ENCODE measurements around the gene CEP152.

The CEP152 gene

DNA sequence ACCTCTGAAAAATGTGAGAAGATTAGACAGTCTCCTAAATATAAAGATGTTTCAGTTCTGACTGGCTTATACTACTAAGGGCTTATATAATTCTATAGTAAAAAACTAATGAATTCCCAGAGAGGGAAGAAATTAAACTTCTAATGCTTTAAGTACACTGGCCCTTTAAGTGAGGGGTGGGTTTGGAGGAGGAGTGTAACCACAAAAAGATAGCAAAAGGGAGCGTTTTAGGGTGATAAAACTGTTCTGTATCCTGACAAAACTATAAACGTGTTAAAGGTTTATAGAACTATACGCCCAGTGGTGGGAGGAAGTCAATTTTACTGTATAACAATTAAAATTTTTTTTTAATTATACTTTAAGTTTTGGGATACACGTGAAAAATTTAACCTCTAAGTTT lies 45.8 kb downstream of the CEP152 start:
- no peak for DNase-seq (ENCODE audit: low spot score)

GRCh38 chr15:48761393-48762158 lies 49.3 kb downstream of the CEP152 start:
- no peak for DNase-seq (ENCODE audit: low spot score)

GRCh38 chr15:48759921-48760320 lies 50.9 kb downstream of the CEP152 start:
- DNase-seq (ENCODE audit: low spot score): no peak

GRCh38 chr15:48757661-48758060 lies 53.2 kb downstream of the CEP152 start:
- DNase-seq (ENCODE audit: low spot score): no peak

- no peak for DNase-seq (ENCODE audit: low spot score)
Measured at GRCh38 chr15:48754011-48754410, 56.9 kb downstream of the CEP152 start.

- no peak for DNase-seq (ENCODE audit: low spot score)
Measured at GRCh38 chr15:48751595-48751994, 59.3 kb downstream of the CEP152 start.

- peak; percentile 16 for DNase-seq (ENCODE audit: low spot score)
Measured at GRCh38 chr15:48748535-48748934, 62.3 kb downstream of the CEP152 start.

GRCh38 chr15:48733615-48734014 lies 77.3 kb downstream of the CEP152 start:
- DNase-seq (ENCODE audit: low spot score): no peak

- no peak for DNase-seq (ENCODE audit: low spot score)
Measured at GRCh38 chr15:48730506-48730905, 80.4 kb downstream of the CEP152 start.

GRCh38 chr15:48723969-48724368 lies 86.9 kb downstream of the CEP152 start:
- no peak for DNase-seq (ENCODE audit: low spot score)

DNA sequence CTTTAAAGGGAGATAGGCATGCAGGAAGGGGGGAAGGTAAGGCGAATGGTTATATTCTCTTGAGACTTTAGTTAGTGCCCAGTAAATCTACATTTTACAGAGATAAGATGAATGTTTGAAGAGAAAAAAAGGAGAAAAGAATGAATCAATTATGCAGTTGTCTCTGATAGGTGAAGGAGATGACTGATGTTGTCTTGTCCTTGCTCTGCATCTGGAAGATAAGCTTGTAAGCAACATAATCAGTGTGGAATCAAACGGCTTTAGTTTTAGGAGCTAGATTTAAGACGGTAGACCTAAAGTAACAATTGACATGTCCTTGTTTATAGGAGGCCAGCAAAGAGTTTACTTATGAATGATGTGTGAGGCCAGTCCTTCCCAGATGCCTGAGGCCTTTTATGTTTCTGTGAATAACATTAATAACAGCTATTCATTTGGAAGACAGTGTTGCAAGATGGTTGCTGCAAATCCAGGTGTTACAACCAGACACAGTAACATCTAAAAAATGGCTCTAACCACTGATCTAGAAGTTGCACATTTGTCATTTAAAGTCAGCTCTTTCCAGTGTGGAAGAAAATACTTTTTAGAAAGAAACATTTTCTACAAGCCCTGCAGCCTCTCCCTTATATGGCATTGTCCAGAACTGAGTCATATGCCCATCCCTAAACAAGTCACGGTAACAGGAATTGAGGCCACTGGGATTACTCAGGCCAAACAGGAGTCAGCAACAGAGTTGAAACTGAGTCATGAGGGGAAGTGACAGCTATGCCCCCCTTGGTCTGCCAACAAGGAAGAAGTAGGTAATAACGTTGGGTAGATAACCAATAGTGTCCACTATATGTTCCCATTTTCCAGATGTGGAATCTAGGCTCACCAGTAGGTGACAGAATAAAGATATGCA lies 87.9 kb downstream of the CEP152 start:
- peak; percentile 85 for DNase-seq (ENCODE audit: low spot score)

- peak; percentile 66 for DNase-seq (ENCODE audit: low spot score)
Measured at GRCh38 chr15:48721061-48721810, 89.6 kb downstream of the CEP152 start.

DNA sequence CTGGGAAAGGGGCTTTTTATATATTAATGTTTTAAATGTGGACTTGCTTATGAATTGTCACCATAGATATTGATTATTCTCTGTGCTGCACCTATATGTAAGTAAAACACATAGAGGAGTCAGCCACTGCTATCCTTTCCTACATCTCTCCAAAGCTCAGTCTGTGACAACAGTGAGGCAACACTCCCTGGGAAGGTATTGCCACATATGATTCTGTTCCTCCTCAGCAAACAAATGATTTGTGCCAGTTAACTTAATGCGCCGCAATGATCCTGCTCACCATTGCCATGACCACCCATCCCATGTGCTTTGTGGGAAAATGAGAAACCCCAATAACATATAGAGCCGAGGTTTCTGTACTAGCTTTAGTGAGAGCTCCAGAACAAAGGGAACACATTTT lies 90.2 kb downstream of the CEP152 start:
- DNase-seq (ENCODE audit: low spot score): peak; percentile 57

DNA sequence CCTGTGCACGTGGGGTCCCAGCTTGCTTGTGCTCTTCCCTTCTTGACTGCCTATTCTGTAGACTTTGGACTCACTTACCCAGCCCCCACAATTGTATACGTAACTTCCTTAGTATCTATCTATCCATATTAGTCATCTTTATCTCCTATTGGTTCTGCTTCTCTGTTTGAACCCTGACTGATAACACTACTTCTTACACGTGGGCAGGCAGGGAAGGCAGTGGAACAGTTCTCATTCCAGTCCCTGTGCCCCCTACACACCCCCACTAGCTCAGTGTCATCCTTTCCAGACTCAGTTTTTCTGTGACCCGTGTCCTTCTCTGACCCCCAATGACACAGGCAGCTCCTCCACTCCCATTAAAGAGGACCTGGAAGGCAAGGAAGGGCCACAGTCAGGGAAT lies 91.2 kb downstream of the CEP152 start:
- no peak for DNase-seq (ENCODE audit: low spot score)

- peak; percentile 56 for DNase-seq (ENCODE audit: low spot score)
Measured at GRCh38 chr15:48718646-48719045, 92.2 kb downstream of the CEP152 start.

DNA sequence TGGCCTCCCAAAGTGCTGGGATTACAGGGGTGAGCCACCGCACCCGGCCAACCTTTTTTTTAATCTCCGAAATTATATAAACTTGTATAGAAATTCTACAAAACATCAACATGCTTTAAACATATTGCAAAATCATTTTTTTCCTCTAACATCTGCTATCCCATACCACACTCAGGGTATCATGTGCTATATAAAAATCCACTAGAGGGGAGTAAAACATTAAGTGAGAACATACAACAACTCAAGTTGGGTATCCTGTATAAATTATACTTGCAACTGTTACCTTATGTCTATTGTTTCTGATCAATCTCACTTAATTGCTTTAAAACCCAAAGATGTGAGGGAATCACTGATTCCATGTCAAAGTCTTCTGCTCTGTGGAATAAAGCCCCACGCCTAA lies 93.4 kb downstream of the CEP152 start:
- peak; percentile 19 for DNase-seq (ENCODE audit: low spot score)

GRCh38 chr15:48712546-48712945 lies 98.3 kb downstream of the CEP152 start:
- no peak for DNase-seq (ENCODE audit: low spot score)

DNA sequence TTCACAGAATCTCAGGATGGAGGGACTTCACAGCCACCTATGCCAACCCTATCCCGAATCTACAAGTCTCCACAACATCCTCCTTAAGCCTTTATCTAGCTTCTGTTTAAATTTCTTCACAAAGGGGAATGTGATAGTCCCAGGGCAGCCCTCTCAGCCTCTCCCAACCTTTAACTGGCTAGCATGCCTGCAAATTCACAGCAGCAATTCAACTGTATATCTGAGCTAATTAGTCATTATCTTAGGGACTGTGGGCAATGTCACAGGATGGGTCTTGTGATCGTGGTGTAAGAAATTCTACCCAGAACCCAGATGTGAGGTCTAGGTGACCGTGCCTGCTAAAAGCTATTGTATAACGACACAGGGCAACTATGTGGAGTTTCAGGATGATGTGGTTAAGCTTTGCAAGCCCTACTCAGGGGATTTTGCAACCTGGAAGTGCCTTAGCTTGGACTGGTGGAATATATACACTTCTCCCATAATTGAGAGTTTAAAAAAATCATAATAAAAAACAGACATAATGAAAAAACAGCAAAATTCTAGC lies 99.8 kb downstream of the CEP152 start:
- no peak for DNase-seq (ENCODE audit: low spot score)

- DNase-seq (ENCODE audit: low spot score): no peak
Measured at GRCh38 chr15:48708641-48709040, 102.2 kb downstream of the CEP152 start.

- DNase-seq (ENCODE audit: low spot score): no peak
Measured at GRCh38 chr15:48705381-48705780, 105.5 kb downstream of the CEP152 start.

DNA sequence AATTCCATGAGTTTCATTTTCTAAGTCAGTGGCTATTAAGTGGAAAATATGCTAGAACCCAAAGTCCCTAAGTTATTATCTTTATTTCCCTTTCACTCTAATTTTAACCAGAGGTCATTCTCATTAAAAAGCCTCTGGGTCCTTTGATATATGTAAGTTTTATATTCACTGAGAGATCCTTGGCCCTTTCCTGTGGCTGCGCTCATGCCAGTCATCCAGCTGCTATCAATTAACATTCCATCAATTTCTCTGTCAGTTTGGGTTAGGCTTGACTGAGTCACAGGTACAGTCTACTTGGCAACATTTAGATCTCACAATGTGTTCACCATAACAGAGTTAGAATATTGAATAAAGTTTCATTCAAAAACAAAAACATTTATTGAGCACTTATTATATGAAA lies 107.3 kb downstream of the CEP152 start:
- DNase-seq (ENCODE audit: low spot score): peak; percentile 56

- no peak for DNase-seq (ENCODE audit: low spot score)
Measured at GRCh38 chr15:48702569-48703236, 108.2 kb downstream of the CEP152 start.

All from AG20443 (cell line).